GM18907 (cell line): ENCODE results near the gene LUC7L.
"Not testable (repeated sequence)": the region's sequence is repeated elsewhere in the genome, so short reads cannot be mapped to it uniquely, and the experiment has no call there.

Experiments used
- ATAC-seq: cut with Tn5 transposase; IDR thresholded peaks from one replicate; pipeline ENCODE4 v1.9.1; 2021; ENCODE audit warnings: mild to moderate bottlenecking, moderate library complexity; ENCODE audit not compliant: unreplicated experiment

The LUC7L gene, protein sequence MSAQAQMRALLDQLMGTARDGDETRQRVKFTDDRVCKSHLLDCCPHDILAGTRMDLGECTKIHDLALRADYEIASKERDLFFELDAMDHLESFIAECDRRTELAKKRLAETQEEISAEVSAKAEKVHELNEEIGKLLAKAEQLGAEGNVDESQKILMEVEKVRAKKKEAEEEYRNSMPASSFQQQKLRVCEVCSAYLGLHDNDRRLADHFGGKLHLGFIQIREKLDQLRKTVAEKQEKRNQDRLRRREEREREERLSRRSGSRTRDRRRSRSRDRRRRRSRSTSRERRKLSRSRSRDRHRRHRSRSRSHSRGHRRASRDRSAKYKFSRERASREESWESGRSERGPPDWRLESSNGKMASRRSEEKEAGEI

DNA sequence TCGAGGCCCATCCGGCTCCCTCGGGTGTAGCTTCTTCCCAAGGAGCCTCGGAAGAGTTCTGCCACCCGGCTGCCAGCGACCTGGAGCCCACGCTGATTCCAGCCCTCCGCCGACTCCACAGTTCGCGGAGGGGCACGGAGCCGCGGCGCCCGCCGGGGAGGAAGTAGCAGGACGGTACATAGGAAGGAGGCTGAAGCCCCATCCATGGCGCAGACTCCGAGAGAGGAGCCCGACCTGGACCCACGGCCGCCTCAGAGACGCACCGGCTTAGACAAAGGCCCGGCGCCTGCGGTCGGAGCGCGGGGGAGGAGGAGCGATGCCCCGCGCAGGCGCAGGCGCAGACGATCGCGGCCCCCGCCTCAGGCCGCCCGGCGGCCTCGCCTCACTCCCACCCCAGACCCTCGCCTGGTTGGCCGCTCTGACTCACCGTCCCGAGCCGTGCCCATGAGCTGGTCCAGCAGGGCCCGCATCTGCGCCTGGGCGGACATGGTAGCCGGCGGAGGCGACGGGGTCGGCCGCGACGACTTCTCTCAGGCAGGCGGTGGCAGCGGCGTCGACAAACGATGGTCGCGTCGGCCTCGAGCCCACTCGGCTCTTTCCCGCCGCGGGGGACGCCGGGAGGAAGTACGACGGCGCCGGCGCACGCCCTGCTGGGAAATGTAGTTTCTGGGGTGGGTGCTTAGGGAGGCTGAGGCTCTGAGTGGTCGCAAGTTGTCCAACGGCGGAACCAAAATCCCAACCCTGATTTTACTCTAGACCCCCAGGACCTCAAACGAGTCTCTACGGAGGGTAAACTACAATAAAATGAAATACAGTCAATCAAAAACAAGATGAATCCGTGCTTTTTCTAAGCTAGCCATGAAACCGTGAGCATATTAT is at the start of gene LUC7L:
TSS of gene LUC7L (minus strand) at position 598 of the 879 bp plus-strand sequence. CDS start at position 488, 110 bp downstream.
- peak; percentile 86 for ATAC-seq

DNA sequence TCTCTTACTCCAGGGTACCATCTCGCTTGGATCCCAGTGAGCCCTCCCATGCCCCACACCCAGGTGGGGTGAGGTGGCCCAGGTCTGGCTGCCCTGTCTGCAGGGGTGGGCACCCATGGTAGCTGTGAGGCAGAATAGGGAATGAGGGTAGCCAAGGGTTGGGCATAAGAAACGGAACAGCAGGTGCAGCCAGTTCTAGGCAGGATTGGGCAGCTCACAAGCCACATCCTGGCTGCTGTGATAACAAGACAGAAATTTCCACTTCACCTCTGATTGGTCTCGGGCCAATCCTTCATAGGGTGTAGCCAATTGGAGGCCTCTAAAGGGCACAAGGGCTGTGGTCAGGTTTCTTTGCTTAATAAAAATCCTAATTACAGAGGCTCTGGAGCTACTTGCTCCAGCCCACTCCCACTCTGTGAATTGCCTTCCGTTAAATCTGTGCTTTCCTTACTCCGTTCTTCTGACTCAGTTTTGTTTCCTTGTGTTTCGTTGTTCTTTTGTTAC is 49.7 kb upstream of the LUC7L start:
- ATAC-seq: no peak

DNA sequence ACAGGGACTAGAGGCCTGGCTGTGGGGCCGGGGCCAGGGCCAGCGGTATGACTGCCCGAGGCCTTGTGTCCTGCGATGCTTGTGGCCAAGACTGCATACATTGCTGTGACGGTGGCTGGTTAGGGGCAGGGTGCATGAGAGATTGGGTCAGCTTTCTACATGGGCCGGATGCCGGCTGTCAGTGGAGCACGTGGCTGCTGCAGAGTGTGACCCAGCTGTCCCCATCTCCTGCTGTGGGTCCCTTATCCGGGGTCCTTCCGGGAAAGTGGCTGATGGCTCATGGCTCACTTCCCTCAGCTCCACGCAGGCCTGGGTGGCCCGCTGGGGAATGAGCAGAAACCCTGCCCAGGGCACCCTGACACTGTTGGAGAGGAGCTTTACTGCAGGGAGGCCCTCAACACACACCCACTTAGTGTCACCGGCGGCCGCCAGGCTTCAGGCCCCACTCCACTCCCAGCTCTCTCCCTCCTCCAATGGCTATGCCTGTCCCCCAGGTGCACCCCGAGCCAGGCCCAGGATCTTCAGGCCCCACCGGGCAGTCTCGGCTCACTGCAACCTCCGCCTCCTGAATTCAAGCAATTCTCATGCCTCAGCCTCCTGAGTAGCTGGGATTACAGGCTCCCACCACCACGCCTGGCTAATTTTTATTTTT is 47.3 kb upstream of the LUC7L start:
- ATAC-seq: no peak

GRCh38 chr16:275786-276232 is 46.6 kb upstream of the LUC7L start, which contains the start of gene RGS11:
RGS11 (minus strand) TSS chr16:275944; CDS start chr16:275911, 33 bp downstream.
- ATAC-seq: no peak

- ATAC-seq: no peak
Measured at GRCh38 chr16:275041-275641, 45.9 kb upstream of the LUC7L start.

GRCh38 chr16:273547-274421 is 44.5 kb upstream of the LUC7L start:
- no peak for ATAC-seq

DNA sequence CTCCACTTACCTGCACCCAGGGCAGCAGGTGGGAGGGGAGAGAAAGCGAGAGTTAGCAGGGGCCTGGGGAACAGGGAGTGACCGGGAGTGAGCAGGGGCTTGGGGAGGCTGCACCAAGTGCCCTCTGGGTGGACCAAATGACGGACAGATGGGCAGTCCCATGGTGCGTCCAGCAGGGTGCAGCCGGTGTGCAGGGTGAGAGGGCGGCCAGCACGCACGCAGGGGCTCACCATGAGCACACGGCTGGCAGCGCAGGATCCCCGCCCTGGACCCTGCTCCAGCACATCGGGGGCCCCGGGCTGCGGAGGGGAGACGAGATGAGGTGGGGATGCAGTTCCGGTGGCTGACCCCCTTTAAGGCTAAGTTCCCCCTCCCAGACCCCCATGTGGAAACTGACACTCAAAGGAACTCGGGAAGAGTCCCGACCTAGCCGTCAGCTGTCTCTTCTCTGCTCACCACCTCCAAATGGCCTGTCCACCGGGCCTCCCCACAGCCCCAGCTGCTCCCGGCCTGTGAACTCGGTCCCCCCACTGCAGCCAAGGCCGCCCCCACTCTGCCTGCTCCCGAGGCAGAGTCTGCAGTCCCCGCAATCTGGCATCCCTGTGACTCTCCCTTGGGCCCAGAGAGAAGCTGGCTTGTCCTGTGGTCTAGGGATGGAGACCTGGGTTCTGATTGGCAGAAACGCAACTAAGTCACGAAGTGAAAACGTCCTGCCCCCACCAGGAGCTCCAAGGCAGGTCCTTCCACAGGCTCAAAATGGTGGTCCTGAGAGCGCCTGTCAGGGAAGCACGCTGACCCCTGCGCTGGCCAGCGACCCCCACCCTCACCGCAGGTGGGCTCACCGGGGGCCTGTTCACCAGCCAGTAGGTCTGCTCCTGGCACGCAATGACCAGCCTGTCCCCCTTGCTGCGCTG is 43.6 kb upstream of the LUC7L start:
- ATAC-seq: no peak

DNA sequence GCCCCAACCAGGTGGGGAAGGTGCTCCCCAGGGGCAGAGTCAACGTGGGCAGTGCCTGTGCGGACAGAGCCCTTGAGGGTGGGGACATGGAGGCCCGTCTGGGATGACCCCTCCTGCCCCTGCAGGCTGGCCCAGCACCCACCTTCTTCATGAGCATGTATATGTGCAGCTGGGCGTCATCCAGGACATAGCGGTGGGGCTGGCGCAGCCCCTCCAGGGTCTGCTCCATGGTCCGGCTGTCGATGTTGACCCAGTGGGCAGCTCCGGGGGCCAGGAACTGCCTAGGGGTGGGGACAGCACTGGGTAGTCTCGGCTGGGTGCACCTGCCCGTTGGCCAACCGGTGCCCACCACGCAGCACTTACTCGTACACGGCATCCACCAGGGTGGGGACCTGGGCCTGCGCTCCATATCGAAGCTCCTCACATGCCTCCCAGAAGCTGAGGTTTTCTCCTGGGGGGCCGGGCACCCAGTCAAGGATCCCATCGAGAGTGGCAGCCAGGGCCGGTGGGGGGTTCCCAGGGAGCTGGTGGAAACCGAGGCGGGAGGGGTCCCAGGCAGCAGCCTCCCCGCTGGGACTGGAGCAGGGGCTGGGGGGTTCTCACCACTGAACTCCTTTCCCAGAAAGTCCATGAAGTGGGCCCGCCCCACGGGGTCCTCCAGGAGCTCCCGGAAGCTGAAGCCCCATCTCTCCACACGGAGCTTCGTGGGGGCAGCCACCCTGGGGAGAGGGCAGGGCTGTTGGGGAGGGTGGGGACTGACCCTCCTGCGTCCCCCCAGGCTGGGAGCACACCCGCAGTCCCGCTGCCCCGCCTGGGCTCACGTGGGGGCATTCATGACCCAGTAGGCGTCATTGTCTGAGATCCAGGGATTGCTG is 41.4 kb upstream of the LUC7L start:
- no peak for ATAC-seq

DNA sequence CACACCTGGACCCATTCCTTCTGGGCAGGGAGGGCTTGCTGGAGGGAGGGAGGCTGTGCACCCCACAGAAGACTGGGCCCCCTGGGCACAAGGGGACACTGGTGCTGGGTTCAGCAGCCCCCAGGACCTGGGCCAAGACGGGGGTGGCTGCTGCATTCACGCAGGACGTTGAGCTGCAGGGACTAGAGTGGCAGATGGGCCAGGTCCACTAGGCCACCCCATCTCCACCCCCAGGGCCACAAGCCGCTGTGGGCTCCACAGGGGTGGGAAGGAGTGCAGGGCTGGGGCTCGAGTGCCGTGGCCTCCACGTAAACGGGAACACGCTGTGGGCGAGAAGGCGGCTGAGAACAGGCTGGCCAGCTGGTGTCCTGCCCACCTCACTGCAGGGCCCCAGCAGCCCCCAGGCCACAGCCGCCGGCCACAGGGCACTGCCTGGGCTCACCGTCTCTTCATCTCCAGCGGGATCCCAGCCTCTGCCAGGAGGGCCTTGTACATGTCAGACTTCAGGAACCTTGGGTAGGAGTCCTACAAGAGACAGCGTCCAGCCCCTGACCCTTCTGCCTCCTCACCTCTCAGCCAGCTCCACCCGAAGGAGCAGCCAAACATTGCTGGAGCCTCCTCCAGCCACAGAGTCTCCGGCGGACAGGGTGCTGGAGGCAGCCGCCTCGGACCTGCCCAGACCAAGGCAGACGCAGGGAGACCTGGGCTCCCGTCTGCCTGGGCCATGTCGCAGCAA is 40.0 kb upstream of the LUC7L start:
- ATAC-seq: no peak

DNA sequence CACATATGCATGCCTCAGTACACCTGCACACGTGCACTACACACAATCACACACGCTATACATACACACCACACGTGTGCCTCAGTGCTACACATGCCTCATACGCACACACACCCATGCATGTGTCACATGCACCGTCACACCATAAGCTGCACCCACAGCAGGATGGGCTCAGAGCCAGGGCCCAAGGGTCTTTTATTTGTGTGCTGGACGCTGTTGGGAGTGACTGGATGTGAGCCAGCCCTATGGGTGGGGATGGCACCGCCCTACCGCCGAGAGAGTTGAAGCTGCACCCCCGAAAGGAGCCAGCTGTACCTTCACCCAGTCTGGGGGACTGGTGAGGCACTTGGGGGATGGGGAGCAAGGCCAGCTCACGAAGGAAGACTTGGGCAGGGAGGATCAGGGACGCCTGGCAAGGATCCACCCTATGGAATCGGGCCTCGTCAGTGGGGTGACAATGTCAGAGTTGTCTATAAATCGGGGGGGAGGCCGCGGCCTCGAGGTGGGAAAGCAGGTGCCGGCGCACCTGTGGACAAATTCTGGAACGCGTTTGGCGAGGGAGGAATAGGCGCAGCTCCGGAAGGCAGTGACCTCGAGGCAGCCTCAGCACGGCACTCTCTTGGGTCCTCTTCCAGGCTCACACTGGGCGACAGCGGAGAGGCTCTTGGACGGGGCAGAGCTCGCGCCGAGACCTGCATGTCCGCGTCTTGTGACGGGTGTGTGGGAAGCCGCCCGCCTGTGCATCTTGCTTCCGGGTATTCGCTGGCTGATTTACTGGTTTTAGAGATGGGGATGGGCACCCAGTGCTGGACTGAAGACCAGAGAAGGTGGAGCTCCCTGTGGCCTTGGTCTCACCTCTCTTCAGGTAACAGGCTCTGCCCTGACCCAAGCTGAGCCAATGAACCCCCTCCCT is 39.1 kb upstream of the LUC7L start:
- ATAC-seq: no peak

DNA sequence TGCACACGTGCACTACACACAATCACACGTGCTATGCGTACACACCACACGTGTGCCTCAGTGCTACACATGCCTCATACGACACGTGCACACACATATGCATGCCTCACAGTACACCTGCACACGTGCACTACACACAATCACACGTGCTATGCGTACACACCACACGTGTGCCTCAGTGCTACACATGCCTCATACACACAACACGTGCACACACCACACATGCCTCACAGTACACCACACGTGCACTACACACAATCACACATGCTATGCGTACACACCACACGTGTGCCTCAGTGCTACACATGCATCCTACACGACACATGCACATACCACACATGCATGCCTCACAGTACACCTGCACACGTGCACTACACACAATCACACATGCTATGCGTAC is 38.3 kb upstream of the LUC7L start:
- not testable (repeated sequence) for ATAC-seq

DNA sequence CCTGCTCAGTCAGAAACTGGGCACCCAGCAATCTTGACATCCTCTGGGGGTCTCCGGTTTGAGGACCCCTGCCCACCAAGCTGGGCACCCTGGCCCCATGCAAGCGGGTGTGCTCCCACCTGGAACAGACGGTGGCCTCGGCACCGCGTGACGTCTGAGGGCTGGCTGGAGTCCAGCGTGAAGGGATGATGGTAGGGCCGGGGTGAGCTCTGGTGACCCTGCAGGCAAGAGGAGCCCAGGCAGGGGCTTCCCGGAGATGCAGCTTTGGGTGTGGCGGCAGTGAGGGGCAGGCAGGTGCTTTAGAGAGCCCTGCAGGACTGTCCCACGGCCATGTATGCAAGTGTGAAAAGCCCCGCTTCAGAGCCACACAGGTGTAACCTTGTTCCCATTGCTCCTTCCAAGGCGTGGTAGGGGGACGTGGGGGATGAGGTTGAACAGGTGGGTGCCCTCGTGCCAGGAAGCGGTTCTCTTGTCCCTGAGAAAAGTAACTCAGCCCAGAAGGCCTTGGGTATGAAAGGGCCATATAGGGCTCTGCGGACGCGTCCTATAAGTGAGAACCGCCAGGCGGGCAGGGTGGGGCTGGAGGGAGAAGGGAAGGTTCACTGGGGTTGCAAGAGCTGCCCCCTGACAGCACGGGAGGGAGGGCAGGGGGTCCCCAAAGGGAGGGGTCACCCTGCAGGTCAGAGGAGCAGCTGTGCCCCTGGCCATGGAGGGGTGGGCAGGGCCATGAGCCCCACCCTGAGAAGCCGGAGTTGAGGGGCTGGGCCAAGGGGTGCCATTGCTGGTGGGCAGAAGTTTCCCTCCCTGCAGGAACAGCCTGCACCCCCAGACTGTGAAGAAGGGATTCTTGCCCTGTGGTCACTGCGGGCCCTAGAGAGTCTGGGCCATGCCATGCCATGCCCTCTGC is 37.3 kb upstream of the LUC7L start:
- no peak for ATAC-seq

GRCh38 chr16:265711-266110 is 36.5 kb upstream of the LUC7L start:
- ATAC-seq: no peak

DNA sequence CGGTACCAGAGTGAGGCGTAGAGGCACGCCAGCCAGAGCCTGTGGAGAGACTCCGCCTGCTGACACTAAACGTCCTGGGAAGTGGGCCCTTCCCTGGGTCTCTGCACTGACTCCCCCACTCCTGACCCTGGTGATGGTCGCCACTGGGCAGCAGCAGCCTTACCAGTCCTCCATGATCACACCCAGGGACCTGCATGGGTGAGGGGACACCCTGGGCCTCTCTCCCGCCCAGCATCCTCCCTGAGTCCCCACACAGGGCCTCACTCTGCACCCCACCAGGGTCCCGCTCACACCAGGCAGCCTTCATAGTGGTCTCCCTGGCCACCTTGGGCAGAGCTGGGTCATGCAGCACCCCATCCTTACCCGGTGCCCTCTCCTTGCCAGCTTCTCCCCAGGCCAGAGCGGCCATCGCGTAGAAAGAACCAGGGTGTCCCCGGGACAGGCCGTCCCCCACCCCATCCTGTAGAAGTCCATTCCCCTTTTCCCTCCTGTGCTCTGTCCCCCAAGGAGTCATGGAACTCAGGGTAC is 35.8 kb upstream of the LUC7L start:
- no peak for ATAC-seq
